ENCODE results near the gene ARAP1. TPM values are rescaled to one million over a fixed set of nuclear protein-coding genes. Genes with fewer than 3 reads are reported as not detected.

ARAP1 gene
- total RNA-seq, 2 donors from 2014 or later = 81.7 to 93.4 TPM

Other genes starting within 250 kb of the ARAP1 start
- gene PDE2A, start 78.0 kb downstream of the ARAP1 start, total RNA-seq = 1 to 10 TPM in 1 of 2 donors, under 1 TPM in 1; 0.77 to 1.7 TPM
- 10 to 100 TPM; 31.9 to 41.3 TPM for gene STARD10, start 41.6 kb upstream of the ARAP1 start, total RNA-seq
- gene ATG16L2, start 62.0 kb upstream of the ARAP1 start, total RNA-seq = 10 to 100 TPM; 55.8 to 56.0 TPM